GM12892 (cell line): ENCODE results near the gene RIC1.

Experiments used
- POLR2A ChIP-seq: IDR thresholded peaks from 2 replicates; pipeline ENCODE4 v1.6.1; 2011; ENCODE audit warnings: low read depth, low read length, control low read depth
- POLR2AphosphoS5 ChIP-seq: IDR thresholded peaks from 2 replicates; pipeline ENCODE4 v1.6.1; 2011; ENCODE audit warnings: low read depth, low read length, control low read depth

GRCh38 chr9:5688109-5688508 is 59.2 kb downstream of the RIC1 start:
- no peak for TF ChIP-seq POLR2A
- no peak for TF ChIP-seq POLR2AphosphoS5
